ENCODE results near the gene BTNL9.
"Not testable (repeated sequence)": the region's sequence is repeated elsewhere in the genome, so short reads cannot be mapped to it uniquely, and the experiment has no call there.

BTNL9 gene

DNA sequence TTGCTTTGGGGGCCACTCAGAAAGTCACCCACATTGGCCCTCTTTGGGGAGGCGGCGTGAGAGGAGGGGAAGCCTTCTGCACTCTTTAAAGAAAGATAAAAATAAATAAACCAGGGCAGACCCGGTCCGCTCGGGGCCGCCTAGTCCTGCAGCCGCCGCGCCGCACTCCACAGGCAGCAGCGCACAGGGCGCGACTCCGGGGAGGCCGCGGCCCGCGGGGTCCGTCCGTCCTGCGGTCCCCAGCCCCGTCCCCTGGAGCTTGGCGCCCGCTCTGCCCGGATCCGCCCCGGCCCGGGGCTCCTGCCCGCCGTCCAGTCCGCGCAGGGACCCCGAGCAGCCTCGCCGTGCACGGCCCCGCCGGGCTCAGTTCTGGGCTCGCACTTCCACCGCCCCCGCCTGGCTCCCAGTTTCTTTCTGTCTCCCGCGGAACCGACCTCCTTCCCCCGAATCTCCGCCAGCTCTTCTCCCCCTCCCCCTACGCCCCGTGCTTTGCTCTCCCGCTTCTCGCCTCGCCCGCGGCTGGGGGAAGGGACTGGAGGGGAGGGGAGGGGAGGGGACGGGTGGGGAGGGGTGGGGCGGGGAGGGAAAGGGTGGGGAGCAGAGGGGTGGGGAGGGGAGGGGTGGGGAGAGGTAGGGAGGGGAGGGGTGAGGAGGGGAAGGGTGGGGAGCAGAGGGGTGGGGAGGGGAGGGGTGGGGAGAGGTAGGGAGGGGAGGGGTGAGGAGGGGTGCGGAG is 57.9 kb downstream of the BTNL9 start:
- not testable (repeated sequence) for H3K4me3 ChIP-seq; DNase-seq (ENCODE audit: low spot score); H3K27ac ChIP-seq

DNA sequence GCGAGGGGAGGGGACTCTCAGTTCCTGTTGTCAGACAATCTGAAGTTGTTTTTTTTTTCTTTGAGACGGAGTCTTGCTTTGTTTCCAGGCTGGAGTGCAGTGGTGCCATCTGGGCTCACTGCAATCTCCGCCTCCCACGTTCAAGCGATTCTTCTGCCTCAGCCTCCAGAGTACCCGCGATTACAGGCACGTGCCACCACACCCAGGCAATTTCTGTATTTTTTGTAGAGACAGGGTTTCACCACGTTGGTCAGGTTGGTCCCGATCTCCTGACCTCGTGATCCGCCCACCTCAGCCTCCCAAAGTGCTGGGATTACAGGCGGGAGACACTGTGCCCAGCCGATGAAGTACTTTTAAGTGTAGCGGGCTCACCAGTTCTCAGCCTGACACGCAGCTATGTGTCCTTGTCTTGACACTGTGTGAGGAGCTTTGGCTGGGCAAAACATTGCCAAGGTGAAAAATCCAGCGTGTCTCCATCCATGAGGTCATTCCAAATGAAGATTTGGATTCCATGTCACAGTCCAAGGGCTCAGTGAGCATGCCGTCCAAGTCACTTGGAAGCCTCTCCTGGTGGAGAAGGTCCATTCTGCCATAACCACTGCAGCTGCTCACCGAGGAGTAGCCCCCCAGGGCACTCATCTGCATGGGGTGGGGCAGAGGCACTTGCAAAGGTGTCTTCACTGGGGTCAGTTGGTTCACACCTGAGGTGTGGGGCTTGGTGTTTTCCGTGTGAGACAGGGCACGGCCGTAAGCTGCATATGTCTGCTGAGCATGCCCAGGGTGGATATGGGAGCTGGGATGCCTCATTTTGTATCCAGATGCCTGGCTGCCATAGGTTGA is 58.9 kb downstream of the BTNL9 start:
- H3K4me3 ChIP-seq: no peak overlapping the region
- DNase-seq (ENCODE audit: low spot score): no peak
- TF ChIP-seq, protein P1, sequence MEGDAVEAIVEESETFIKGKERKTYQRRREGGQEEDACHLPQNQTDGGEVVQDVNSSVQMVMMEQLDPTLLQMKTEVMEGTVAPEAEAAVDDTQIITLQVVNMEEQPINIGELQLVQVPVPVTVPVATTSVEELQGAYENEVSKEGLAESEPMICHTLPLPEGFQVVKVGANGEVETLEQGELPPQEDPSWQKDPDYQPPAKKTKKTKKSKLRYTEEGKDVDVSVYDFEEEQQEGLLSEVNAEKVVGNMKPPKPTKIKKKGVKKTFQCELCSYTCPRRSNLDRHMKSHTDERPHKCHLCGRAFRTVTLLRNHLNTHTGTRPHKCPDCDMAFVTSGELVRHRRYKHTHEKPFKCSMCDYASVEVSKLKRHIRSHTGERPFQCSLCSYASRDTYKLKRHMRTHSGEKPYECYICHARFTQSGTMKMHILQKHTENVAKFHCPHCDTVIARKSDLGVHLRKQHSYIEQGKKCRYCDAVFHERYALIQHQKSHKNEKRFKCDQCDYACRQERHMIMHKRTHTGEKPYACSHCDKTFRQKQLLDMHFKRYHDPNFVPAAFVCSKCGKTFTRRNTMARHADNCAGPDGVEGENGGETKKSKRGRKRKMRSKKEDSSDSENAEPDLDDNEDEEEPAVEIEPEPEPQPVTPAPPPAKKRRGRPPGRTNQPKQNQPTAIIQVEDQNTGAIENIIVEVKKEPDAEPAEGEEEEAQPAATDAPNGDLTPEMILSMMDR (IDR thresholded peaks at IDR 0.05): no peak
- no peak overlapping the region for H3K27ac ChIP-seq

DNA sequence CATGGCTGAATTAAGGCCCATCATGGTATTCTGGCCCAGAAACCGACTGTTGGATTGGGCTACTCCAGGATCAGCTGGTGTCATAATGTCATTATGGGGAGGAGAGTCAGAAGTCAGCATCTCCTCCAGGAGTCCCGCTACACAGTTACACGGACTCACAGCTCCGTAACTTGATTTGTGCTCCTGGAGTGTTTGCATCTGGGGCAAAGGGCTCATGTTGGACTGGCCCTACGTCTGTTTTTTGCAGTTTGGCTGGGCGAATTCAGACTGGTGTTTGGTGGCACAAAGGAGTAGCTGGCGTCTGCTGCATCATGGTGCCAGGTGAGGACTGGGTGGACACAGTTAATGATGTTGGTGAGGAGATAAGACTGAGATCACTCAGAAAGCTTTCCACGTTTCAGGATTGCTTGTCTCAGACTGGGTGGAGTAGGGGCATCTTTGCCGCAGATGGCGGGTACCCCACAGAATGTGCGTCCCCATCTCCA is 59.6 kb downstream of the BTNL9 start:
- Histone ChIP-seq H3K4me3 (no peak overlapping the region), H3K27ac (no peak overlapping the region)
- TF ChIP-seq, protein P1 (IDR thresholded peaks at IDR 0.05): no peak
- DNase-seq (ENCODE audit: low spot score): no peak

DNA sequence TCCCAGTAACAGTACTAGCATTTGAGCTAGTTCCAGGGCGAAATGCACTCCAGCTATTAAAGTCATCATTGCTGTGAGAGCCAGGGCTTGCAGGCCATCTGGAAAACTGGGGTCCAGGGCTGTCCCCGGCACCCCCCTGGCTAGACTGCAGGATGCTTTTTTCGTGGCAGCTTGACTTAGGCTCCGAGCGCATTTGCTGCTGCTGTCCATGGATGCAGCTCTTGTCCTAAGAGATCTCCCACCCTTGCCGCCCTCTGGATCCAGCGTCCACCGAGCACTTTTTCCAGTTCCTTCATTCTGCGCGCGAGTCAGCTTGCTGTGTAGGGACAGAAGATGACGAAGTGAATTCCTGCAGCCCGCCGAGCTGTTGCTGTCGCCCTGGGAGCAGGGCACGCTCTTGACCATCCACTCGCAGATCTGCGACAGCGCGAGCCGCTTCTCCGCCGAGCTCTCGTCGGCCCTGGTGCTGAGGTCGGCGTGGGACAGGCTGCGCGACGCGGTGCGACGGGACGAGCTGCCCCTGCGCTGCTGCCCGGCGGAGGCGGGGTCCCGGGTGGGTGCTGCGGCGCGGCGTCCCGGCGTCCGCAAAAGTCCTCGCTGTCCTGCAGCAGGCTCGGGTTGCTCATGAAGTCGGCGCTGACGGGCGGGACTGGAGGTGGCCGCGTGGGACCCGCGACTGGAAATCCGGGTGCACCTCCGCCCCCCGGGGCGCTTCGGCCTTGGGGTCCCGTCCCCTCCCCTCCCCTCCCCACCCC is 60.2 kb downstream of the BTNL9 start:
- DNase-seq (ENCODE audit: low spot score): no peak
- no peak overlapping the region for H3K27ac ChIP-seq
- TF ChIP-seq, protein P1 (IDR thresholded peaks at IDR 0.05): no peak
- H3K4me3 ChIP-seq: peak overlapping the region; percentile 61

DNA sequence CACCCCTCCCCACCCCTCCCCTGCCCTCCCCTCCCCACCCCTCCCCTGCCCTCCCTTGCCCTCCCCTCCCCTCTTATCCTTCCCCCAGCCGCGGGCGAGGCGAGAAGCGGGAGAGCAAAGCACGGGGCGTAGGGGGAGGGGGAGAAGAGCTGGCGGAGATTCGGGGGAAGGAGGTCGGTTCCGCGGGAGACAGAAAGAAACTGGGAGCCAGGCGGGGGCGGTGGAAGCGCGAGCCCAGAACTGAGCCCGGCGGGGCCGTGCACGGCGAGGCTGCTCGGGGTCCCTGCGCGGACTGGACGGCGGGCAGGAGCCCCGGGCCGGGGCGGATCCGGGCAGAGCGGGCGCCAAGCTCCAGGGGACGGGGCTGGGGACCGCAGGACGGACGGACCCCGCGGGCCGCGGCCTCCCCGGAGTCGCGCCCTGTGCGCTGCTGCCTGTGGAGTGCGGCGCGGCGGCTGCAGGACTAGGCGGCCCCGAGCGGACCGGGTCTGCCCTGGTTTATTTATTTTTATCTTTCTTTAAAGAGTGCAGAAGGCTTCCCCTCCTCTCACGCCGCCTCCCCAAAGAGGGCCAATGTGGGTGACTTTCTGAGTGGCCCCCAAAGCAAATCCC is 61.1 kb downstream of the BTNL9 start:
- DNase-seq (ENCODE audit: low spot score); H3K27ac ChIP-seq: not testable (repeated sequence)
- peak overlapping the region; percentile 47 for H3K4me3 ChIP-seq

DNA sequence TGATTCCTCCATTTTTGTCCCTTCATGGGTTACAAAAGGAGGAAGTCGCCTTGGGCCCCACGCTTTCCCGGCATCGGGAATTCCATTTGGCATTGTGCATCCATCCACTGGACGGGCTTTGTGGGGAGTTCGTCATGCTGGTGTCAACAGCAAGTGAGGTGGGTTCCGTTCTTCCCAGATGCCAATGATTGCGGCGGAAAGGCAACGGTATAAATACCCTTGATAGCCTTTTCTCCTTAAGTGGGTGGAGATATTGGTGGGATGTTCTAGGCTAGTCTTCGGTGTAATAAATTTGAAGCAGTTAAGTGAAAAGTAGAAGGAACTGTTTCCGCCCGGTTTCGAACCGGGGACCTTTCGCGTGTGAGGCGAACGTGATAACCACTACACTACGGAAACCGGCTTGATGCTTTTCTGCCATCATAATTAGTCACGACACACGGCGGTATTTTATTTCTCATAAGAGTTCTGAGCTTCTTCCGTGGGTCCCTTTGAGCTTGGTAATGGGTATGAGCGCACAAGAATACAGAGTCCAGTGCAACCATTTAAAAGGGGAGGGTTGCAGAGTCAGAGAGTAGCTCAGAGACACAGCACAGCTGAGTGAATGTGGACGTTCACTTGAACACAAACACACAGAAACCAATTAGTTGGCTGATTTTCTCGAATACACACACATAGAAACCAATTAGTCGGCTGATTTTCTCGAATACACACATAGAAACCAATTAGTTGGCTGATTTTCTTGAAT is 62.0 kb downstream of the BTNL9 start:
- not testable (repeated sequence) for H3K27ac ChIP-seq; H3K4me3 ChIP-seq; DNase-seq (ENCODE audit: low spot score)

DNA sequence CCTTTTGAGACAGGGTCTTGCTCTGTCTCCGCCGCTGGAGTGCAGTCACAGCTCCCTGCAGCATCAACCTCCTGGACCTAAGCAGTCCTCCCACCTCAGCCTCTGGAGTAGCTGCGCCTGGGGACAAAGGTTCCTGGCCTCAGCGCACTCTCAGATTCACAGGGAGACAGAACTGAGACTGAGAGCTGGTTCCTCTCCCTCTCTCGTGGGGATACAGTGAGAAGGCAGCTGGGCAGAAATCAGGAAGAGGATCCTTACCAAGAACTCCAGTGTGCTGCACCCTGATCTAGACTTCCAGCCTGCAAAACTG is 64.1 kb downstream of the BTNL9 start:
- H3K27ac ChIP-seq, H3K4me3 ChIP-seq: not testable (repeated sequence)
- DNase-seq (ENCODE audit: low spot score): peak; percentile 64

DNA sequence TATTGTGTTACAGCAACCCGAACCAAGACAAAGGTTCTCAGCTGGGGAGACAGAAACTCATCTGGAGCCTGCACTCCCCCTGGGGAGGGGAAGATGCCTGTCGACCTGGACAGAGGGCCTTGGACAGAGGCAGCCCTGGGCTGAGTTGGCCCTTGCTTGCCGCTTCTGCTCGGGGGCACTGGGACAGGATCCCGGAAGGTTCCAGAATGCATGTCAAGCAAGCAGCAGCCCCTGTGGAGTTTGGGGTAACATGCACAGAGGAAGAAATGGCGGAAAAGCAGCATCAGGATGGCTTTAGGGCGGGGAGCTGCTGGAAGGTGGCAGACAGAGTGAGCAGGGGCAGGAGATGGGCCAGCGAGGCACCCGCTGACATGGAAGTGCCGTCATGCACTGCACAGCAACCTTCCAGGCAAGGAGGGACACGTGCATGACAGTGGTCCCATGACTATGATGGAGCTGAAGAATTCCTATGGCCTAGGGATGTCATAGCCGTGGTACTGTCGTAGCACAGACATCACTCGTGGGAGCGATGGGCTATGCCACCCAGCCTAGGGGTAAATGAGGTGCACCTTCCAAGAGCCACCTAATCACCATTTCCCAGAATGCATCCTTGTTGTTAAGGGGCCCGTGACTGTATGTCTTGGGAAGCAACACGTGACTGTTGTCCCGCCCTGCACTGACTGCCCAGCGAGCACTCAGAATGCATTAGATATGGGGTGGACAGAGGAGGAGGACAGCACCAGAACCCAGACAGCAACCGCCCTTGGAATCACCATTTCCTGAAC is 64.7 kb downstream of the BTNL9 start:
- H3K4me3 ChIP-seq; H3K27ac ChIP-seq; DNase-seq (ENCODE audit: low spot score): not testable (repeated sequence)

Data from coronary artery (tissue), 2 donors.